ENCODE data around the gene ZBTB8B.
"Not testable (repeated sequence)": the region's sequence is repeated elsewhere in the genome, so short reads cannot be mapped to it uniquely, and the experiment has no call there.

The ZBTB8B gene

GRCh38 chr1:32464716-32465577 lies at the start of gene ZBTB8B:
TSS of gene ZBTB8B (plus strand) at chr1:32465072. CDS start at chr1:32470625, 5,553 bp downstream.
- no peak for DNase-seq

GRCh38 chr1:32421775-32422174 lies 43.1 kb upstream of the ZBTB8B start:
- no peak for DNase-seq

GRCh38 chr1:32426489-32427255 lies 38.2 kb upstream of the ZBTB8B start:
- no peak for DNase-seq

- DNase-seq: no peak
Measured at GRCh38 chr1:32427264-32427963, 37.5 kb upstream of the ZBTB8B start.

- no peak for DNase-seq
Measured at GRCh38 chr1:32431736-32432400, 33.0 kb upstream of the ZBTB8B start.

- DNase-seq: no peak
Measured at GRCh38 chr1:32438136-32438535, 26.7 kb upstream of the ZBTB8B start.

GRCh38 chr1:32438777-32439176 lies 26.1 kb upstream of the ZBTB8B start:
- not testable (repeated sequence) for DNase-seq

- not testable (repeated sequence) for DNase-seq
Measured at GRCh38 chr1:32441467-32441866, 23.4 kb upstream of the ZBTB8B start.

GRCh38 chr1:32447469-32448185 lies 17.2 kb upstream of the ZBTB8B start:
- no peak for DNase-seq

- peak; percentile 6 to 16 for DNase-seq
Measured at GRCh38 chr1:32448186-32448772, 16.6 kb upstream of the ZBTB8B start.

- DNase-seq: no peak
Measured at GRCh38 chr1:32448773-32449456, 16.0 kb upstream of the ZBTB8B start.

GRCh38 chr1:32449457-32449831 lies 15.4 kb upstream of the ZBTB8B start:
- DNase-seq: not testable (repeated sequence)

- DNase-seq: no peak
Measured at GRCh38 chr1:32454726-32455125, 10.1 kb upstream of the ZBTB8B start.

GRCh38 chr1:32455958-32456357 lies 8.9 kb upstream of the ZBTB8B start:
- DNase-seq: no peak

- DNase-seq: not testable (repeated sequence)
Measured at GRCh38 chr1:32458798-32459197, 6.1 kb upstream of the ZBTB8B start.

- not testable (repeated sequence) for DNase-seq
Measured at GRCh38 chr1:32462977-32463376, 1.9 kb upstream of the ZBTB8B start.

- no peak for DNase-seq
Measured at GRCh38 chr1:32464191-32464715, 619 bp upstream of the ZBTB8B start.

GRCh38 chr1:32465578-32465933 lies 684 bp downstream of the ZBTB8B start:
- no peak for DNase-seq

GRCh38 chr1:32466761-32467160 lies 1.9 kb downstream of the ZBTB8B start:
- no peak for DNase-seq

- no peak for DNase-seq
Measured at GRCh38 chr1:32468791-32469190, 3.9 kb downstream of the ZBTB8B start.

GRCh38 chr1:32470431-32470830 lies 5.6 kb downstream of the ZBTB8B start:
- DNase-seq: no peak

All from activated CD4-positive, alpha-beta T cell treated with anti-CD3 and anti-CD28 coated beads, Interleukin-2, amount 50 U/mL, for 4 hours (primary cell).